Keratinocyte (primary cell): Measurements from ENCODE around the gene INO80E. TPM values are rescaled to one million over a fixed set of nuclear protein-coding genes. Genes with fewer than 3 reads are reported as not detected.

ENCODE experiments used
- DNase-seq: peaks from one replicate; pipeline ENCODE4 v3.0.0-alpha.2; 2011; ENCODE audit warnings: low read depth, missing footprints, low spot score
- FAIRE-seq: peaks from 2 replicates; lab custom pipeline; 2011; peaks lifted over from hg19 to GRCh38; lab: Jason Lieb, UNC
- H2AFZ ChIP-seq: 2 replicates; pipeline ENCODE4 v1.6.0; 2012; ENCODE audit warnings: low read length, control low read depth, inconsistent platforms; ENCODE audit not compliant: control insufficient read depth
- H3K27ac ChIP-seq: 2 replicates; pipeline ENCODE4 v1.5.1; 2011; ENCODE audit warnings: low read length; ENCODE audit not compliant: control insufficient read depth, insufficient read depth
- H3K27me3 ChIP-seq: 3 replicates; pipeline ENCODE4 v1.6.0; 2011; ENCODE audit warnings: low read length; ENCODE audit not compliant: control insufficient read depth, insufficient read depth; ENCODE audit errors: extremely low read depth
- H3K36me3 ChIP-seq, 2 experiments: 2 replicates in 1 of 2; 3 replicates in 1 of 2; pipeline ENCODE4 v1.5.1; 2011; ENCODE audit warnings: low read length in 2 of 2, mild to moderate bottlenecking in 1 of 2; ENCODE audit not compliant: control insufficient read depth in 2 of 2, insufficient read depth in 2 of 2; ENCODE audit errors: extremely low read depth in 1 of 2
- H3K4me1 ChIP-seq: 3 replicates; pipeline ENCODE4 v1.5.1; 2011; ENCODE audit warnings: low read length; ENCODE audit not compliant: control insufficient read depth, insufficient read depth; ENCODE audit errors: extremely low read depth
- H3K4me2 ChIP-seq: 3 replicates; pipeline ENCODE4 v1.6.0; 2011; ENCODE audit warnings: low read depth, low read length; ENCODE audit not compliant: control insufficient read depth, insufficient read depth; ENCODE audit errors: extremely low read depth
- H3K4me3 ChIP-seq, 3 experiments: fragments of 200-600 bp in 1 of 3; sonication (generic) in 1 of 3; 2 replicates in 2 of 3; 3 replicates in 1 of 3; pipeline ENCODE4 v1.5.1; 2011 to 2016; ENCODE audit warnings: low read length in 3 of 3, mild to moderate bottlenecking in 3 of 3, control low read depth in 2 of 3, inconsistent platforms in 1 of 3, low read depth in 1 of 3, mixed read lengths in 1 of 3, mixed run types in 1 of 3, moderate library complexity in 1 of 3; ENCODE audit not compliant: control insufficient read depth in 2 of 3, insufficient read depth in 2 of 3; ENCODE audit errors: extremely low read depth in 1 of 3
- H3K79me2 ChIP-seq: 2 replicates; pipeline ENCODE4 v1.6.0; 2012; ENCODE audit warnings: low read length; ENCODE audit not compliant: control insufficient read depth, insufficient read depth
- H3K9ac ChIP-seq: 3 replicates; pipeline ENCODE4 v1.6.0; 2011; ENCODE audit warnings: low read length; ENCODE audit not compliant: control insufficient read depth, insufficient read depth; ENCODE audit errors: extremely low read depth
- H3K9me1 ChIP-seq: 3 replicates; pipeline ENCODE4 v1.6.0; 2011; ENCODE audit warnings: low read length; ENCODE audit not compliant: control insufficient read depth, insufficient read depth; ENCODE audit errors: extremely low read depth
- H3K9me3 ChIP-seq: 2 replicates; pipeline ENCODE4 v1.5.1; 2012; ENCODE audit warnings: low read depth, low read length; ENCODE audit not compliant: control insufficient read depth
- H4K20me1 ChIP-seq: 3 replicates; pipeline ENCODE4 v1.6.0; 2011; ENCODE audit warnings: low read length; ENCODE audit not compliant: control insufficient read depth, insufficient read depth; ENCODE audit errors: extremely low read depth
- CTCF ChIP-seq, 3 experiments: IDR thresholded peaks in 1 of 3; conservative IDR thresholded peaks in 1 of 3; optimal IDR thresholded peaks in 1 of 3; 2 replicates in 2 of 3; 3 replicates in 1 of 3; pipeline versions ENCODE3 to v1.5.1; 2011; ENCODE audit warnings: low read length in 3 of 3, mild to moderate bottlenecking in 3 of 3, moderate library complexity in 2 of 3, control low read depth in 1 of 3, inconsistent platforms in 1 of 3; ENCODE audit not compliant: insufficient read depth in 2 of 3; ENCODE audit errors: extremely low read depth in 1 of 3
- EZH2 ChIP-seq: IDR thresholded peaks from one replicate; pipeline ENCODE4 v1.6.1; 2012; ENCODE audit warnings: inconsistent platforms, mild to moderate bottlenecking, low read length, moderate library complexity
- dilution Hi-C: fragments of 300-500 bp; cut with MboI; formaldehyde crosslinking; loops from one replicate; pipeline ENCODE4 v1.7.0; 2020; ENCODE audit warnings: low sequenced_read_pairs; ENCODE audit not compliant: extremely low pct_ligation_motif_present
- polyA plus RNA-seq, 5 experiments: library from polyadenylated mRNA; depleted of rRNA in 3 of 5; stranded (reverse) in 3 of 5; stranded (forward) in 1 of 5; unstranded in 1 of 5; fragments of >200 nt; gene quantifications; 1 replicate in 1 of 5; 2 replicates in 3 of 5; 3 replicates in 1 of 5; pipeline versions ENCODE4 v1.2.1 to v1.2.3, GENCODE V29; 2011 to 2012; ENCODE audit warnings: missing spikeins in 2 of 5, low read depth in 1 of 5, low replicate concordance in 1 of 5

The INO80E gene
- polyA plus RNA-seq, 1 donor (not counting 4 experiments of a cell fraction or from before 2014, with no cell fraction given) = 26.7 TPM

GRCh38 chr16:29975134-29975538, 20.9 kb upstream of the INO80E start:
- Histone ChIP-seq H3K36me3 (peaks cover 24 to 26% of the 10 kb centered on the region in 2 experiments), H4K20me1 (peaks cover 22% of the 10 kb centered on the region), H3K9ac (peak overlapping the region; percentile 88), H3K9me3 (no peaks in the 10 kb centered on the region), H3K4me2 (peak overlapping the region; percentile 80), H3K4me3 (peak overlapping the region; percentile 90 to 97 (median 97)), H3K27ac (peak overlapping the region; percentile 81), H3K27me3 (no peaks in the 10 kb centered on the region), H2AFZ (no peak overlapping the region), H3K9me1 (peaks cover 4% of the 10 kb centered on the region), H3K4me1 (peaks cover 18% of the 10 kb centered on the region), H3K79me2 (peaks cover 45% of the 10 kb centered on the region)
- TF ChIP-seq EZH2 (no peak), CTCF (optimal IDR thresholded peaks at IDR 0.05 in 1 of 3, IDR thresholded peaks at IDR 0.05 in 1 of 3, conservative IDR thresholded peaks at IDR 0.05 in 1 of 3; ENCODE audit: extremely low read depth in 1 of 3, insufficient read depth in 2 of 3, low read length in 3 of 3) (no peak)
- DNase-seq (no peak), FAIRE-seq (no peak)
- dilution Hi-C loops = no loop called here

- H3K27ac ChIP-seq = no peak overlapping the region
- peak overlapping the region; percentile 8 to 97 (median 90) for H3K4me3 ChIP-seq
- TF ChIP-seq CTCF (optimal IDR thresholded peaks at IDR 0.05 in 1 of 3, IDR thresholded peaks at IDR 0.05 in 1 of 3, conservative IDR thresholded peaks at IDR 0.05 in 1 of 3; ENCODE audit: extremely low read depth in 1 of 3, insufficient read depth in 2 of 3, low read length in 3 of 3) (no peak), EZH2 (no peak)
- no peaks in the 10 kb centered on the region for H3K27me3 ChIP-seq
- H3K9ac ChIP-seq = no peak overlapping the region
- FAIRE-seq (no peak), DNase-seq (no peak)
- no peaks in the 10 kb centered on the region for H3K9me3 ChIP-seq
- H4K20me1 ChIP-seq = peaks cover 22% of the 10 kb centered on the region
- peaks cover 18% of the 10 kb centered on the region for H3K4me1 ChIP-seq
- peak overlapping the region; percentile 80 for H3K4me2 ChIP-seq
- H3K36me3 ChIP-seq = peaks cover 24 to 29% of the 10 kb centered on the region in 2 experiments
- H2AFZ ChIP-seq = no peak overlapping the region
- dilution Hi-C loops = no loop called here
- peaks cover 4% of the 10 kb centered on the region for H3K9me1 ChIP-seq
- H3K79me2 ChIP-seq = peaks cover 45% of the 10 kb centered on the region
These were observed 20.1 kb upstream of the INO80E start for GRCh38 chr16:29975811-29976511.
